Esophagus squamous epithelium (tissue), 4 donors: Measurements from ENCODE around the gene SKIC2.

ENCODE experiments used
- CTCF ChIP-seq, 6 experiments: fragments of 450-650 bp in 4 of 6; fragments of 200-600 bp in 2 of 6; sonication (generic) in 2 of 6; IDR thresholded peaks; one replicate each; pipeline ENCODE4 v1.5.1; 2016 to 2019; ENCODE audit warnings: antibody characterized with exemption in 6 of 6, mild to moderate bottlenecking in 4 of 6, moderate library complexity in 4 of 6
- POLR2A ChIP-seq, 4 donors: fragments of 450-650 bp; IDR thresholded peaks; one replicate each; pipeline ENCODE4 v1.6.1; 2017; ENCODE audit warnings: antibody characterized with exemption in 4 of 4, mild to moderate bottlenecking in 4 of 4, moderate library complexity in 3 of 4

GRCh38 chr6:31935021-31935420, 24.0 kb upstream of the SKIC2 start:
- no peak for TF ChIP-seq CTCF (IDR thresholded peaks at IDR 0.05)
- no peak for TF ChIP-seq POLR2A (IDR thresholded peaks at IDR 0.05)
